Stomach (tissue), 9 donors: Measurements from ENCODE around the gene NLRC3. TPM values are rescaled to one million over a fixed set of nuclear protein-coding genes. Genes with fewer than 3 reads are reported as not detected.

Source experiments
- DNase-seq, 2 donors: peaks; one replicate each; pipeline versions ENCODE4 v3.0.0 to v3.0.0-alpha.2; 2013 to 2019
- H3K27ac ChIP-seq, 5 donors: fragments of 200-600 bp in 4 of 5; sonication (generic) in 4 of 5; one replicate each; pipeline ENCODE4 v1.5.1; 2013 to 2019; ENCODE audit warnings: mild to moderate bottlenecking in 1 of 5, moderate library complexity in 1 of 5
- H3K27me3 ChIP-seq, 3 donors: fragments of 200-600 bp; sonication (generic); one replicate each; pipeline ENCODE4 v1.5.1; 2017 to 2019; ENCODE audit warnings: mixed run types in 1 of 3
- H3K36me3 ChIP-seq, 4 donors: fragments of 200-600 bp; sonication (generic); 1 replicate in 3 of 4; 2 replicates in 1 of 4; pipeline ENCODE4 v1.5.1; 2016 to 2019
- H3K4me1 ChIP-seq, 4 donors: fragments of 200-600 bp; sonication (generic); one replicate each; pipeline ENCODE4 v1.5.1; 2016 to 2019
- H3K4me3 ChIP-seq, 4 donors: fragments of 200-600 bp; sonication (generic) in 3 of 4; one replicate each; pipeline ENCODE4 v1.5.1; 2016 to 2019; ENCODE audit warnings: mild to moderate bottlenecking in 1 of 4
- H3K9me3 ChIP-seq, 4 donors: fragments of 200-600 bp; sonication (generic); one replicate each; pipeline ENCODE4 v1.5.1; 2016 to 2019
- CTCF ChIP-seq, 7 experiments: fragments of 450-650 bp in 4 of 7; fragments of 200-600 bp in 3 of 7; sonication (generic) in 3 of 7; IDR thresholded peaks; one replicate each; pipeline ENCODE4 v1.5.1; 2016 to 2019; ENCODE audit warnings: antibody characterized with exemption in 7 of 7, control low read depth in 2 of 7, mild to moderate bottlenecking in 1 of 7
- EP300 ChIP-seq: sonication (generic); formaldehyde crosslinking; IDR thresholded peaks from one replicate; pipeline ENCODE4 v1.6.1; 2017; ENCODE audit warnings: antibody characterized with exemption
- POLR2A ChIP-seq, 4 donors: fragments of 450-650 bp; IDR thresholded peaks; one replicate each; pipeline ENCODE4 v1.6.1; 2016; ENCODE audit warnings: antibody characterized with exemption in 4 of 4, control low read depth in 2 of 4, mild to moderate bottlenecking in 1 of 4, moderate library complexity in 1 of 4
- POLR2AphosphoS5 ChIP-seq, 3 donors: sonication (generic); formaldehyde crosslinking; IDR thresholded peaks; one replicate each; pipeline ENCODE4 v1.6.1; 2016; ENCODE audit warnings: antibody characterized with exemption in 3 of 3
- WGBS, 5 donors: extraction: QIAGEN DNeasy Blood & Tissue Kit in 3 of 5; methylation state at CpG; one replicate each; pipeline versions ENCODE4 v1.1.5 to v1.1.7; 2013 to 2018; 5-methylcytosine and 5-hydroxymethylcytosine counted together
- intact Hi-C: fragments of 100-400 bp; cut with DNase I; formaldehyde crosslinking; loops from one replicate; pipeline ENCODE4 v1.15.1; 2023; ENCODE audit warnings: low total_unique reads
- polyA plus RNA-seq, 3 donors: library from polyadenylated mRNA; stranded (reverse); fragments of 200-250 nt; gene quantifications; one replicate each; pipeline ENCODE4 v1.2.3, GENCODE V29; 2013
- total RNA-seq, 5 donors: library from RNA; depleted of rRNA; stranded (reverse); fragments of >200 nt; gene quantifications; one replicate each; pipeline versions ENCODE4 v1.1.0 to v1.2.3, GENCODE V29; 2014 to 2016
- donor health status: healthy with polysubstance abuse.
- donor health status: Bipolar disorder and iron deficiency.
- donor health status: healthy.

The NLRC3 gene
- total and polyA plus RNA-seq, 8 donors: 0.45 to 17.0 (median 1.7) TPM; not detected in 1

GRCh38 chr16:3580251-3580651, 3.0 kb upstream of the NLRC3 start:
- Histone ChIP-seq H3K9me3 (no peaks in the 10 kb centered on the region), H3K27me3 (peaks cover 0 to 38% (median 9%) of the 10 kb centered on the region in 3 donors), H3K4me1 (peaks cover 0 to 32% (median 14%) of the 10 kb centered on the region in 4 donors), H3K36me3 (peaks cover 0 to 34% (median 30%) of the 10 kb centered on the region in 4 donors), H3K4me3 (no peak overlapping the region), H3K27ac (no peak overlapping the region)
- no peak for DNase-seq
- intact Hi-C loops: no loop called here
- TF ChIP-seq CTCF (IDR thresholded peaks at IDR 0.05) (no peak), POLR2AphosphoS5 (IDR thresholded peaks at IDR 0.05) (no peak), POLR2A (IDR thresholded peaks at IDR 0.05) (no peak), EP300 (no peak)
- 64 to 87% (median 66%) methylated on average over 11 of the region's 11 CpGs for WGBS, 5 donors

- TF ChIP-seq EP300 (no peak), POLR2A (IDR thresholded peaks at IDR 0.05) (no peak), POLR2AphosphoS5 (IDR thresholded peaks at IDR 0.05) (no peak), CTCF (IDR thresholded peaks at IDR 0.05) (no peak)
- no peaks in the 10 kb centered on the region for H3K9me3 ChIP-seq
- intact Hi-C loops: no loop called here
- 85 to 99% (median 92%) methylated on average over 7 of the region's 7 CpGs for WGBS, 5 donors
- H3K4me1 ChIP-seq: peaks cover 0 to 32% (median 14%) of the 10 kb centered on the region in 4 donors
- H3K27me3 ChIP-seq: peaks cover 0 to 38% (median 9%) of the 10 kb centered on the region in 3 donors
- H3K4me3 ChIP-seq: no peak overlapping the region
- no peak overlapping the region for H3K27ac ChIP-seq
- no peak for DNase-seq
- peaks cover 0 to 34% (median 29%) of the 10 kb centered on the region in 4 donors for H3K36me3 ChIP-seq
Measured at GRCh38 chr16:3579776-3580175, 2.6 kb upstream of the NLRC3 start.

- H3K27me3 ChIP-seq: peaks cover 0 to 38% (median 9%) of the 10 kb centered on the region in 3 donors
- WGBS, 5 donors: 28 to 100% (median 29%) methylated on average over 2 to 20 of the region's 20 CpGs
- TF ChIP-seq POLR2AphosphoS5 (IDR thresholded peaks at IDR 0.05) (no peak), CTCF (IDR thresholded peaks at IDR 0.05) (no peak), EP300 (no peak), POLR2A (IDR thresholded peaks at IDR 0.05) (no peak)
- peaks cover 0 to 25% (median 21%) of the 10 kb centered on the region in 4 donors for H3K36me3 ChIP-seq
- peaks cover 0 to 32% (median 14%) of the 10 kb centered on the region in 4 donors for H3K4me1 ChIP-seq
- H3K9me3 ChIP-seq: no peaks in the 10 kb centered on the region
- intact Hi-C loops: no loop called here
- peak; percentile 44 to 45 for DNase-seq
- H3K4me3 ChIP-seq: no peak overlapping the region
- peak overlapping the region in 2 of 5 donors; percentile 30 to 38 for H3K27ac ChIP-seq
Measured at GRCh38 chr16:3578610-3579551, 1.7 kb upstream of the NLRC3 start.

GRCh38 chr16:3578121-3578520, 918 bp upstream of the NLRC3 start:
- WGBS, 5 donors: 67 to 83% (median 78%) methylated on average over 8 of the region's 8 CpGs
- H3K27ac ChIP-seq: peak overlapping the region in 1 of 5 donors; percentile 38

More at GRCh38 chr16:3578121-3578520, 918 bp upstream of the NLRC3 start:
- no peak for DNase-seq
- intact Hi-C loops: no loop called here
- TF ChIP-seq POLR2AphosphoS5 (IDR thresholded peaks at IDR 0.05) (no peak), EP300 (no peak), POLR2A (IDR thresholded peaks at IDR 0.05) (no peak), CTCF (IDR thresholded peaks at IDR 0.05) (no peak)
- Histone ChIP-seq H3K36me3 (peaks cover 0 to 17% (median 13%) of the 10 kb centered on the region in 4 donors), H3K9me3 (no peaks in the 10 kb centered on the region), H3K27me3 (peaks cover 0 to 38% (median 9%) of the 10 kb centered on the region in 3 donors), H3K4me3 (peak overlapping the region in 1 of 4 donors; percentile 40), H3K4me1 (peaks cover 0 to 32% (median 14%) of the 10 kb centered on the region in 4 donors)
